HUES6 (cell line): ENCODE data around the gene ESR1.

ENCODE experiments used
- H3K27ac ChIP-seq: 2 replicates; pipeline ENCODE4 v1.7.0; 2013; ENCODE audit warnings: low read depth, mild to moderate bottlenecking, low read length, inconsistent platforms
- H3K27me3 ChIP-seq: 2 replicates; pipeline ENCODE4 v1.6.1; 2013; ENCODE audit warnings: low read length; ENCODE audit not compliant: control insufficient read depth, insufficient read depth
- H3K36me3 ChIP-seq: 2 replicates; pipeline ENCODE4 v1.6.1; 2013; ENCODE audit warnings: low read length; ENCODE audit not compliant: control insufficient read depth, insufficient read depth
- H3K4me1 ChIP-seq: 2 replicates; pipeline ENCODE4 v1.6.1; 2013; ENCODE audit warnings: low read length; ENCODE audit not compliant: control insufficient read depth, insufficient read depth
- H3K4me3 ChIP-seq: 2 replicates; pipeline ENCODE4 v1.5.1; 2013; ENCODE audit warnings: low read depth, low read length
- H3K9ac ChIP-seq: one replicate; pipeline ENCODE4 v1.6.1; 2013; ENCODE audit warnings: mild to moderate bottlenecking, low read length
- H3K9me3 ChIP-seq: 2 replicates; pipeline ENCODE4 v1.6.1; 2013; ENCODE audit warnings: low read depth, low read length; ENCODE audit not compliant: control insufficient read depth, insufficient read depth

The ESR1 gene

GRCh38 chr6:152160346-152160745 lies 352.9 kb downstream of the ESR1 start:
- H3K27ac ChIP-seq, result no peak overlapping the region
- no peak overlapping the region for H3K9ac ChIP-seq
- no peaks in the 10 kb centered on the region for H3K36me3 ChIP-seq
- no peak overlapping the region for H3K4me3 ChIP-seq
- H3K27me3 ChIP-seq, result no peaks in the 10 kb centered on the region
- 0 out of 2 replicates have a peak, but pooled peaks cover 6% of the 10 kb centered on the region for H3K4me1 ChIP-seq
- no peaks in the 10 kb centered on the region for H3K9me3 ChIP-seq

- H3K27ac ChIP-seq, result no peak overlapping the region
- no peaks in the 10 kb centered on the region for H3K36me3 ChIP-seq
- H3K4me3 ChIP-seq, result no peak overlapping the region
- H3K9ac ChIP-seq, result no peak overlapping the region
- H3K4me1 ChIP-seq, result 0 out of 2 replicates have a peak, but pooled peaks cover 6% of the 10 kb centered on the region
- no peaks in the 10 kb centered on the region for H3K9me3 ChIP-seq
- H3K27me3 ChIP-seq, result no peaks in the 10 kb centered on the region
These were observed 354.0 kb downstream of the ESR1 start for GRCh38 chr6:152161501-152161900.

GRCh38 chr6:152164957-152165356 lies 357.5 kb downstream of the ESR1 start:
- Histone ChIP-seq H3K27me3 (no peaks in the 10 kb centered on the region), H3K4me1 (0 out of 2 replicates have a peak, but pooled peaks cover 6% of the 10 kb centered on the region), H3K27ac (no peak overlapping the region), H3K36me3 (no peaks in the 10 kb centered on the region), H3K4me3 (no peak overlapping the region), H3K9ac (no peak overlapping the region), H3K9me3 (no peaks in the 10 kb centered on the region)

- Histone ChIP-seq H3K4me1 (0 out of 2 replicates have a peak, but pooled peaks cover 6% of the 10 kb centered on the region), H3K4me3 (no peak overlapping the region), H3K36me3 (no peaks in the 10 kb centered on the region), H3K9ac (no peak overlapping the region), H3K27me3 (no peaks in the 10 kb centered on the region), H3K27ac (no peak overlapping the region), H3K9me3 (no peaks in the 10 kb centered on the region)
These were observed 359.0 kb downstream of the ESR1 start for GRCh38 chr6:152166497-152166896.

GRCh38 chr6:152166897-152167296 lies 359.4 kb downstream of the ESR1 start:
- Histone ChIP-seq H3K36me3 (no peaks in the 10 kb centered on the region), H3K27ac (no peak overlapping the region), H3K4me1 (0 out of 2 replicates have a peak, but pooled peaks cover 3% of the 10 kb centered on the region), H3K9ac (no peak overlapping the region), H3K27me3 (no peaks in the 10 kb centered on the region), H3K9me3 (no peaks in the 10 kb centered on the region), H3K4me3 (no peak overlapping the region)

GRCh38 chr6:152167641-152168603 lies 360.4 kb downstream of the ESR1 start:
- H3K27me3 ChIP-seq, result no peaks in the 10 kb centered on the region
- H3K27ac ChIP-seq, result no peak overlapping the region
- H3K9ac ChIP-seq, result no peak overlapping the region
- no peaks in the 10 kb centered on the region for H3K9me3 ChIP-seq
- no peak overlapping the region for H3K4me3 ChIP-seq
- H3K4me1 ChIP-seq, result no peaks in the 10 kb centered on the region
- no peaks in the 10 kb centered on the region for H3K36me3 ChIP-seq

- H3K36me3 ChIP-seq, result no peaks in the 10 kb centered on the region
- H3K27ac ChIP-seq, result no peak overlapping the region
- no peaks in the 10 kb centered on the region for H3K27me3 ChIP-seq
- no peaks in the 10 kb centered on the region for H3K9me3 ChIP-seq
- H3K9ac ChIP-seq, result no peak overlapping the region
- no peaks in the 10 kb centered on the region for H3K4me1 ChIP-seq
- no peak overlapping the region for H3K4me3 ChIP-seq
These were observed 362.8 kb downstream of the ESR1 start for GRCh38 chr6:152170313-152170701.

- H3K36me3 ChIP-seq, result no peaks in the 10 kb centered on the region
- H3K9ac ChIP-seq, result no peak overlapping the region
- H3K9me3 ChIP-seq, result no peaks in the 10 kb centered on the region
- H3K4me1 ChIP-seq, result no peaks in the 10 kb centered on the region
- H3K27me3 ChIP-seq, result no peaks in the 10 kb centered on the region
- no peak overlapping the region for H3K4me3 ChIP-seq
- H3K27ac ChIP-seq, result no peak overlapping the region
These were observed 363.5 kb downstream of the ESR1 start for GRCh38 chr6:152170702-152171667.

GRCh38 chr6:152173321-152173720 lies 365.8 kb downstream of the ESR1 start:
- H3K4me3 ChIP-seq, result no peak overlapping the region
- H3K9me3 ChIP-seq, result no peaks in the 10 kb centered on the region
- H3K9ac ChIP-seq, result no peak overlapping the region
- H3K36me3 ChIP-seq, result no peaks in the 10 kb centered on the region
- H3K27me3 ChIP-seq, result no peaks in the 10 kb centered on the region
- H3K4me1 ChIP-seq, result no peaks in the 10 kb centered on the region
- no peak overlapping the region for H3K27ac ChIP-seq

- no peak overlapping the region for H3K9ac ChIP-seq
- H3K27ac ChIP-seq, result no peak overlapping the region
- H3K4me3 ChIP-seq, result no peak overlapping the region
- no peaks in the 10 kb centered on the region for H3K4me1 ChIP-seq
- H3K36me3 ChIP-seq, result no peaks in the 10 kb centered on the region
- no peaks in the 10 kb centered on the region for H3K9me3 ChIP-seq
- no peaks in the 10 kb centered on the region for H3K27me3 ChIP-seq
These were observed 366.5 kb downstream of the ESR1 start for GRCh38 chr6:152173957-152174356.
